ENCODE data around the gene GFM1. TPM values are rescaled to one million over a fixed set of nuclear protein-coding genes. Genes with fewer than 3 reads are reported as not detected.

GFM1 gene
- total RNA-seq, 1 donor from 2014 or later: 32.5 TPM

GRCh38 chr3:158727206-158728060, 83.1 kb downstream of the GFM1 start:
- ATAC-seq: peak; percentile 44

GRCh38 chr3:158728061-158728377, 83.7 kb downstream of the GFM1 start:
- ATAC-seq: no peak

GRCh38 chr3:158728851-158729250, 84.5 kb downstream of the GFM1 start:
- ATAC-seq: no peak

- no peak for ATAC-seq
Measured at GRCh38 chr3:158731486-158731885, 87.2 kb downstream of the GFM1 start.

GRCh38 chr3:158731938-158732855, 87.9 kb downstream of the GFM1 start, which contains the start of gene RARRES1:
Gene RARRES1 (minus strand): TSS chr3:158732457. CDS start chr3:158732415, 42 bp downstream.
- peak; percentile 87 for ATAC-seq

- no peak for ATAC-seq
Measured at GRCh38 chr3:158732856-158733200, 88.5 kb downstream of the GFM1 start.

GRCh38 chr3:158733656-158734055, 89.3 kb downstream of the GFM1 start:
- ATAC-seq: no peak

GRCh38 chr3:158735296-158736033, 91.1 kb downstream of the GFM1 start:
- no peak for ATAC-seq

GRCh38 chr3:158737410-158737809, 93.1 kb downstream of the GFM1 start:
- ATAC-seq: no peak

GRCh38 chr3:158737976-158738615, 93.8 kb downstream of the GFM1 start:
- no peak for ATAC-seq

- no peak for ATAC-seq
Measured at GRCh38 chr3:158738653-158739052, 94.3 kb downstream of the GFM1 start.

- no peak for ATAC-seq
Measured at GRCh38 chr3:158739078-158739477, 94.8 kb downstream of the GFM1 start.

GRCh38 chr3:158739661-158740060, 95.3 kb downstream of the GFM1 start:
- no peak for ATAC-seq

Other genes with a start within 250 kb of the GFM1 start
- 2.6 TPM for gene MLF1, start 73.3 kb upstream of the GFM1 start, total RNA-seq
- gene LXN, start 28.1 kb downstream of the GFM1 start, total RNA-seq: 8.4 TPM
- gene RARRES1, start 87.9 kb downstream of the GFM1 start, total RNA-seq: 14.9 TPM
- gene MFSD1, start 157.5 kb downstream of the GFM1 start, total RNA-seq: 40.1 TPM